ENCODE measurements around the gene TDRD12. TPM values are rescaled to one million over a fixed set of nuclear protein-coding genes. Genes with fewer than 3 reads are reported as not detected.

The TDRD12 gene
- total RNA-seq, 1 experiment from 2014 or later = 0.33 TPM

GRCh38 chr19:32802840-32803239 is 83.3 kb downstream of the TDRD12 start:
- TF ChIP-seq CTCF (conservative IDR thresholded peaks at IDR 0.05) (no peak), EZH2 (IDR thresholded peaks at IDR 0.05; ENCODE audit: low read depth) (no peak)

GRCh38 chr19:32808236-32808635 is 88.7 kb downstream of the TDRD12 start:
- CTCF ChIA-PET = no interaction called here
- DNase-seq = no peak
- Histone ChIP-seq H3K4me1 (replicated peaks; ENCODE audit: insufficient read depth) (0 out of 2 replicates have a peak, but pooled peaks cover 11% of the 10 kb centered on the region), H3K4me3 (no peak overlapping the region), H3K27ac (no peak overlapping the region), H3K4me2 (no peak overlapping the region), H3K79me2 (ENCODE audit: low read depth) (no peaks in the 10 kb centered on the region), H3F3A (ENCODE audit: insufficient read depth, low read depth) (no peaks in the 10 kb centered on the region), H3K9me2 (ENCODE audit: insufficient read depth) (no peaks in the 10 kb centered on the region), H3K36me3 (ENCODE audit: low read depth) (no peaks in the 10 kb centered on the region), H2AFZ (no peak overlapping the region), H3K9me3 (ENCODE audit: insufficient read depth, low read depth) (no peaks in the 10 kb centered on the region), H3K27me3 (ENCODE audit: insufficient read depth, low read depth) (no peaks in the 10 kb centered on the region), H4K20me1 (ENCODE audit: insufficient read depth) (no peaks in the 10 kb centered on the region)
- no peak for TF ChIP-seq CTCF (conservative IDR thresholded peaks at IDR 0.05)
- TF ChIP-seq EZH2 (IDR thresholded peaks at IDR 0.05; ENCODE audit: low read depth) = no peak
- POLR2A ChIA-PET (ENCODE audit: unreplicated experiment) = no interaction called here
- BruUV-seq (replicated peaks) = no TSS peak
- intact Hi-C loops (cut with micrococcal nuclease; ENCODE audit: unreplicated experiment) = no loop called here

More at GRCh38 chr19:32802840-32803239, 83.3 kb downstream of the TDRD12 start:
- no peaks in the 10 kb centered on the region for H3K9me3 ChIP-seq (ENCODE audit: insufficient read depth, low read depth)
- intact Hi-C loops (cut with micrococcal nuclease; ENCODE audit: unreplicated experiment) = no loop called here
- H3K27ac ChIP-seq = no peak overlapping the region
- H3F3A ChIP-seq (ENCODE audit: insufficient read depth, low read depth) = no peaks in the 10 kb centered on the region
- H4K20me1 ChIP-seq (ENCODE audit: insufficient read depth) = no peaks in the 10 kb centered on the region
- H3K4me3 ChIP-seq = no peak overlapping the region
- H3K9me2 ChIP-seq (ENCODE audit: insufficient read depth) = no peaks in the 10 kb centered on the region
- H3K79me2 ChIP-seq (ENCODE audit: low read depth) = no peaks in the 10 kb centered on the region
- no peak overlapping the region for H2AFZ ChIP-seq
- ChIA-PET CTCF (no interaction called here), POLR2A (ENCODE audit: unreplicated experiment) (no interaction called here)
- no peaks in the 10 kb centered on the region for H3K27me3 ChIP-seq (ENCODE audit: insufficient read depth, low read depth)
- BruUV-seq (replicated peaks) = no TSS peak
- DNase-seq = no peak
- H3K4me2 ChIP-seq = no peak overlapping the region
- no peaks in the 10 kb centered on the region for H3K4me1 ChIP-seq (replicated peaks; ENCODE audit: insufficient read depth)
- H3K36me3 ChIP-seq (ENCODE audit: low read depth) = no peaks in the 10 kb centered on the region

- ChIA-PET CTCF (no interaction called here), POLR2A (ENCODE audit: unreplicated experiment) (no interaction called here)
- intact Hi-C loops (cut with micrococcal nuclease; ENCODE audit: unreplicated experiment) = no loop called here
- Histone ChIP-seq H3K79me2 (ENCODE audit: low read depth) (no peaks in the 10 kb centered on the region), H3F3A (ENCODE audit: insufficient read depth, low read depth) (no peaks in the 10 kb centered on the region), H3K4me3 (no peak overlapping the region), H3K27me3 (ENCODE audit: insufficient read depth, low read depth) (no peaks in the 10 kb centered on the region), H3K4me1 (replicated peaks; ENCODE audit: insufficient read depth) (0 out of 2 replicates have a peak, but pooled peaks cover 12% of the 10 kb centered on the region), H3K9me3 (ENCODE audit: insufficient read depth, low read depth) (no peaks in the 10 kb centered on the region), H2AFZ (no peak overlapping the region), H3K4me2 (no peak overlapping the region), H3K9me2 (ENCODE audit: insufficient read depth) (no peaks in the 10 kb centered on the region), H3K27ac (no peak overlapping the region), H4K20me1 (ENCODE audit: insufficient read depth) (no peaks in the 10 kb centered on the region), H3K36me3 (ENCODE audit: low read depth) (no peaks in the 10 kb centered on the region)
- no peak for TF ChIP-seq EZH2 (IDR thresholded peaks at IDR 0.05; ENCODE audit: low read depth)
- TF ChIP-seq CTCF (conservative IDR thresholded peaks at IDR 0.05) = no peak
- DNase-seq = no peak
- BruUV-seq (replicated peaks) = no TSS peak
Observed at GRCh38 chr19:32809254-32809653, 89.7 kb downstream of the TDRD12 start.

All from PC-9 (cell line).